ENCODE measurements around the gene SLC26A1. TPM values are rescaled to one million over a fixed set of nuclear protein-coding genes. Genes with fewer than 3 reads are reported as not detected.
A peak's percentile ranks its signal among the peaks of the same experiment; 100 is the strongest.

The SLC26A1 gene
- total RNA-seq, 1 experiment from 2014 or later, result 0.09 TPM

- Histone ChIP-seq H3K56ac (ENCODE audit: insufficient read length, low read depth, low read length) (no peak overlapping the region), H3K23ac (ENCODE audit: insufficient read length, low read depth, low read length) (no peak overlapping the region), H4K91ac (ENCODE audit: insufficient read length, low read depth, low read length) (no peak overlapping the region), H3K4me2 (ENCODE audit: insufficient read depth, insufficient read length, low read length) (no peak overlapping the region), H3K18ac (ENCODE audit: insufficient read length, low read depth, low read length) (no peak overlapping the region), H3K23me2 (ENCODE audit: insufficient read length, low read depth, low read length, poor library complexity, severe bottlenecking) (peaks cover 11% of the 10 kb centered on the region), H4K5ac (ENCODE audit: insufficient read length, low read depth, low read length) (no peak overlapping the region), H3K27ac (ENCODE audit: insufficient read length, low read depth, low read length) (no peak overlapping the region), H3K4ac (ENCODE audit: low read depth, low read length) (no peak overlapping the region), H2BK5ac (ENCODE audit: insufficient read length, low read length) (no peak overlapping the region), H3K4me1 (ENCODE audit: insufficient read depth, low read length) (no peaks in the 10 kb centered on the region), H2AFZ (ENCODE audit: low read length) (no peak overlapping the region), H2BK120ac (ENCODE audit: low read depth, low read length, poor library complexity, severe bottlenecking) (no peak overlapping the region), H3K9ac (ENCODE audit: extremely low read depth, insufficient read length, low read length) (no peak overlapping the region), H3K9me3 (ENCODE audit: control insufficient read depth, low read depth, low read length) (no peaks in the 10 kb centered on the region), H2BK12ac (ENCODE audit: insufficient read length, low read depth, low read length) (no peak overlapping the region), H3K14ac (ENCODE audit: insufficient read depth, low read length) (no peak overlapping the region), H4K8ac (replicated peaks; ENCODE audit: insufficient read length, low read depth, low read length) (no peak overlapping the region), H2BK15ac (ENCODE audit: low read depth, low read length) (no peak overlapping the region), H4K20me1 (ENCODE audit: control insufficient read depth, insufficient read depth, insufficient read length) (no peaks in the 10 kb centered on the region), H3K27me3 (ENCODE audit: insufficient read depth, low read length) (peaks cover 33% of the 10 kb centered on the region; the same call in 1 of the 2 replicates), H3T11ph (ENCODE audit: low read length) (no peak overlapping the region), H2BK20ac (ENCODE audit: low read depth, low read length, poor library complexity, severe bottlenecking) (no peak overlapping the region), H3K79me1 (ENCODE audit: insufficient read depth, low read depth, low read length, poor library complexity, severe bottlenecking) (no peaks in the 10 kb centered on the region), H2AK5ac (ENCODE audit: insufficient read length, low read length) (no peak overlapping the region), H3K79me2 (ENCODE audit: insufficient read depth, low read length) (no peaks in the 10 kb centered on the region)
- H3K4me1 Mint-ChIP-seq, result peaks cover 2 to 4% of the 10 kb centered on the region in 2 experiments; a peak in 2 of 4 replicates
- TF ChIP-seq CTCF (conservative IDR thresholded peaks at IDR 0.05), result no peak
- H3K36me3 Mint-ChIP-seq (ENCODE audit: insufficient read depth in 1 of 3, low read depth in 3 of 3), result no peaks in the 10 kb centered on the region
- no peak for DNase-seq
- H3K4me3 Mint-ChIP-seq, result peak overlapping the region; percentile 21 to 36; a peak in 2 of 5 replicates
- no CpG with 5 or more reads among the region's 12 CpGs for WGBS (ENCODE audit: extremely low coverage, insufficient read length, low lambda C conversion rate)
- H3K9me3 Mint-ChIP-seq, result peaks cover 0 to 2% of the 10 kb centered on the region in 2 experiments; a peak in 1 of 5 replicates
- no peak overlapping the region for H3K27ac Mint-ChIP-seq
- peaks cover 68% of the 10 kb centered on the region for H3K27me3 Mint-ChIP-seq (ENCODE audit: low read depth)
Observed at GRCh38 chr4:998096-998691, 5.0 kb upstream of the SLC26A1 start.

All from H9 (cell line).